HG03342 (cell line): ENCODE measurements around the gene ADH1C.
"Not testable (repeated sequence)": the region's sequence is repeated elsewhere in the genome, so short reads cannot be mapped to it uniquely, and the experiment has no call there.

Experiments
- ATAC-seq: cut with Tn5 transposase; IDR thresholded peaks from one replicate; pipeline ENCODE4 v1.9.1; 2021; ENCODE audit warnings: mild to moderate bottlenecking, moderate library complexity; ENCODE audit not compliant: unreplicated experiment

Gene ADH1C

DNA sequence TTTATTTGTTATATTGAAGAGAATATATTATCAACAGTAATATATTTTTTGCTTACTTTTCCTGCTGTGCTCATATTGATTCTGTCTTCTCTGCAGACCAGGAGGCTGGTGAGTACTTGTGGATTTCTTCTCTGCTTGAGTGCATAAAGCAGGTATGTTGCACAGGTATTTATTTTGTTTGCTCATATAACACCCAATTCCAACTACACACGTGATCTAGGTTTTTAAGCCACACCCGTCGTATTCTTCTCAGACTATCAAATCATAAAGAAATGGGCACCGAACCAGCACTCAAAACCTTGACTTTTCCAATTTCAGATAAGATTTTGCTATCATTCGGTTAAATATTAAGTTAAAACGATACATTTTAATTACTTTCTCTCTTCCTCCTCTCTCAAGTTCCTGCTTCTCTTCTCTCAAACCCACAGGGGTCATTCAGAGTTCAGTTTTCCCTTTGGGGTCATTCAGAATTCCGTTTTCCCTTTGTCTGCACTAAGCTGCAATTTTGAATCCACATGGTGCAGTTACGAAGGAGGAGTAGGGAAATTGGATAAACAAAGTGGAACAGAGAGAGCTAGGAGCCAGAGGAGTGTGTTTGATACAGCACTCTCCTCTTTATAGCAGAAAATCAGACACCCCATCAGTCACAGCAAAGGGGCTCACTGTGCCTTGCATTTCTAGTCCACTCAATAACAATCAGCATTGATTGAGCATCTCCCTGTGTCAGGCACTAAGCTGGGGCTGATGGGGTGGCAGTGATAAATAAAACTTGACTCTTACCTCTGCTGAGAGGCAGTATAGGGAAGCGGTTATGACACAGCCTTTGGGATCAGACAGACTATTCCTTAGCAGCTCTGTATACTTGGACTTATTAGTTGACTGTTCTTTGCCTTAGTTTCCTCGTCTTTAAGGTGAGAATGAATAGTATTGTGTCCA, at the start of gene ADH1C:
Gene ADH1C (minus strand): TSS at position 145 of the 936 bp plus-strand sequence. CDS start 71 bp downstream, at position 74.
- no peak for ATAC-seq

DNA sequence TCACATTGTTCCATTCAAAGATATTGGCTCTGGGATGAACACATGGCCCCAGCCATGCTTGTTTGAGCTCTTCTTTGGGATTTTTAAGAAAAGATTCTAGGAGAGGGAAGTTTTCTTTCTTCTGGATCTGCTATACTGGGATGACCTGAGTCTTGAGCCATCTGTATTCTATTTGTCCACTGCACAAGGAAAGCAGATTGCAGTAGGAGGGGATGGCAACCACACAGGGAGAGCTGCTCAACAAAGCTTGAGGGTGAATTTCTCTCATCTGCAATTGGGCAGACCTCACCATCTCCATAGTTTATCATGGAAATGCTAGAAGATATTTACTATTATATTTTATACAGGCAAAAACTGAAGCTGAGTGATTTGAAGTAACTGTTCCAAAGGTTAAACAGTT, 48.3 kb upstream of the ADH1C start:
- no peak for ATAC-seq

DNA sequence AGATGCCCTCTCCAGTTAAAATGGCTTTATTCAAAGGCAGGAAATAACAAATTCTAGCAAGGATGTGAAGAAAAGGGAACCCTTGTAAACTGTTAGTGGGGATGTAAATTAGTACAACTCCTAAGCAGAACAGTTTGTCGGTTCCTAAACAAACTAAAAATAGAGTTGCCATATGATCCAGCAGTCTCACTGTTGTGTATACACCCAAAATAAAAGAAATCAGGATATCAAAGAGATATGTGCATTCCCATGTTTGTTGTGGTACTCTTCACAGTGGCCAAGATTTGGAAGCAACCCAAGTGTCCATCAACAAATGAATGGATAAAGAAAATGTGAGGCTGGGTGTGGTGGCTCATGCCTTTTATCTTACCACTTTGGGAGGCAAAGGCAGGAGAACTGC, 46.5 kb upstream of the ADH1C start:
- no peak for ATAC-seq

DNA sequence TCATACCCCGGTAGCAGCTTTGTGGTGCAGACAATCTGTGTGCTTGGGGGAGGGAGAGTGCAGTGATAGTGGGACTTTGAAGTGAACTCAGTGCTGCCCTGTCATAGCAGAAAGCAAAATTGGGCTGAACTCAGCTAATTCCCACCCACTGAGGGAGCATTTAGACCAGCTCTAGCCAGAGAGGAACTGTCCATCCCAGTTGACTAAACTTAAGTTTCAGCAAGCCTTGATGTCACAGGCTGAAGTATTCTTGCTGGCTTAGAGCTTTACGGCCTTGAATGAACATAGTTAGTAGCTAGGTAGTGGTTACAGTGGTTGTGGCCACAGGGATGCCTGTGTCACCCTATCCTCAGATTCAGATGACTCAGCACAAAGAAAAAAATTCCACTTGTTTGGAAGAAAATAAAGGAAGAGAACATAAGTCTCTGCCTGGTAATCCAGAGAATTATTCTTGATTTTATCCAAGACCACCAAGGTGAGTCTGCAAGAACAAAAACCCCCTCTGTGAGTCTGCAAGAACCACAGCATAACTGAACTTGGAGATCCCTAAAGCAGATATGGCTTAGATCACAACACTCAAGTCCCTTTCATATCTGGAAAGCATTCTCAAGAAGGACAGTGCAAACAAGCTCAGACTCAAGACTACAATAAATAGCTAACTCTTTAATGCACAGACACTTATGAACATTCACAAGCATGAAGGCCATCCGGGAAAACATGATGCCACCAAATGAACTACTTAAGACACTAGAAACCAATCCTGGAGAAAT, 43.2 kb upstream of the ADH1C start:
- ATAC-seq: no peak

DNA sequence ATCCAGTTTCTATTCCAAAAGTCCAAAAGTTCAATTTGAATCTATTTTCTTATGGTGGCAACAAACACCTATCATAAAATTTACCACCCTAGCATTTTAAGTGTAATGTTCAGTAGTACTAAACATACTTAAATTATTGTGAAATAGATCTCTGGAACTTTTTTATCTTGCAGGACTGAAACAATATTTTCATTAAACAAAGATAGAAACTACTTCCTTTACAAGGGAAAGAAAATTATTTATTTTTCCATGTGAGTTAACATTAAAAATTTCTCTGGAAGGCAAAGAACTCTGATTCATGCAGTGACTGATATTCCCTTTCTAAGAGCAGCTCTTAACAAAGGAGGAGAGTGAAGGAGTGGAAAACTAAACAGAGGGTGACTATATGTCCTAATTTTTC, 42.4 kb upstream of the ADH1C start:
- no peak for ATAC-seq

DNA sequence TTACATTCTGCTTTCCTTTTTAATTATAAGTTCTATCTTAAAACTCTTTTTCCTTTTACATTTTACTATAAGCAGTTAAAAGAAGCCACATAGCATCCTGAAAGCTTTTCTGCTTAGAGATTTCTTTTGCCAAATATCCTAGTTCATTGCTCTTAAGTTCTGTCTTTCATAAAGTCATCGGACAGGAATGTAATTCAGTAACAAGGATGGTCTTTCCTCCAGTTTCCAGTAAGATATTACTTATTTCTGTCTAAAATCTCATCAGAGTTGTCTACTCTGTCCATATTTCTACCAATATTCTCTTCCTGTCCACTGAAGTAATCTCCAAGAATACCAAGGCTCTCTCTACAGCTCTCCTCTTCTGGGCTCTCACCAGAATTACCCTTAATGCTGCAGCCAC, 37.5 kb upstream of the ADH1C start:
- ATAC-seq: no peak

DNA sequence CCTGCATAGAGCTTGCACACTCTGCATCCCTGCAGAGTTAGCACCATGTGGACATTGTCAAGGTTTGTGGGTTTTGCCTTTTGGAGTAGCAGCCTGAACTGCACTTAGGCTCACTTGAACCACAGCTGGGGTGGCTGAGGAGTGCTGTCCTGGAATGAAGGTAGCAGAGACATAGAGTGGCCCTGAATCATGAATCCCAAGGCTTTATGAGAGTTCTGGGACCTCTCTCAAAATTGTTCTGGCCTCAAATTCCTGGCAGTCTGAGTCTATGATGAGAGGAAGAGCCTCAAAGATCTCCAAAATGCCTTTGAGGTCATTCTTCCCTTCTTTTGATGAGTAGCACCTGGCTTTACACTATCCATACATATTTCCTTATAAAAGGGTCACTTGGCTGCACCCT, 37.1 kb upstream of the ADH1C start:
- no peak for ATAC-seq

DNA sequence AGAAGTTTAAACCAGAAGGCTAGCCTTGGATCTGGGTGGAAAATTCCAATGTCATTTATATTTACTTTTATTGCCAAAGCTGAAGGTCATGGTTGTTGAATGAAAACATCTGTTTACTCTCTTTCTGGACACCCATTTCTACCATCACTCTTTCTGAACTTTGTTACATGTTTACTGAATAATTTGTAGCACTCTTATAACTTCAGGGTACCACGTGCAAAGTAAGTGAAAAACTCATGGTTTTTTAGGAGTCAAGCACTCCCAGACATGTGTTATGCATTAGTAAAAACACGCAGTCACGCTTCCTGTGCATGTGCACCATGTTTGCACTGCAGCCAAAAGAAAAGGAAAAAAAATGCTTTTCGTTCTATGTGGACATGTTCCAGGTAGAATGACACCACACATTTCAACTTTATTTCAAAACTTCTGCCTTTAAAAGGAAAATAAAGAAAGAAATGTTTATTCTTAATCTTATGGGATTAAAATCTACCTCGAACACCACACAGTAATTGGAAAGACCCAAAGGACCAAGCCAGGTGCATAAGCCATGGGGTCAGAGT, 31.4 kb upstream of the ADH1C start:
- ATAC-seq: no peak

DNA sequence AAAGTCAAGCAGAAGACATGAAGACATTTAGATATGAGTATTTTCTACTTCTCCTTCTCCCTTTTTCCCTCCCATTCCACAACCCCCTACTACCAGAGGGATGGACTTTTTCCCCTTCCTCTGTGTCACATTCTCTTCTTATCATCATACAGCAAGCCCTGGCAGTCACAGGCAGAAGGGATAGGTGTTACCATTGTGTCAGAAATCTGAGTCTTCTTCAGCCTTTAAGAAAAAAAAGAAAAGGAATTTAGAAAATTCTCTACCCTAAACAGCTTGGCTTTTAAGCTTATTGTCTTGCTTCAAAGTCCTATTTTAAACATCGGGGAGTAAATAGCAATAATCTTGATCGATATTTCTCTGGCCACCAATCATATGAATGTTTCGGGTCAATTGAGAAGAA, 30.9 kb upstream of the ADH1C start:
- no peak for ATAC-seq

DNA sequence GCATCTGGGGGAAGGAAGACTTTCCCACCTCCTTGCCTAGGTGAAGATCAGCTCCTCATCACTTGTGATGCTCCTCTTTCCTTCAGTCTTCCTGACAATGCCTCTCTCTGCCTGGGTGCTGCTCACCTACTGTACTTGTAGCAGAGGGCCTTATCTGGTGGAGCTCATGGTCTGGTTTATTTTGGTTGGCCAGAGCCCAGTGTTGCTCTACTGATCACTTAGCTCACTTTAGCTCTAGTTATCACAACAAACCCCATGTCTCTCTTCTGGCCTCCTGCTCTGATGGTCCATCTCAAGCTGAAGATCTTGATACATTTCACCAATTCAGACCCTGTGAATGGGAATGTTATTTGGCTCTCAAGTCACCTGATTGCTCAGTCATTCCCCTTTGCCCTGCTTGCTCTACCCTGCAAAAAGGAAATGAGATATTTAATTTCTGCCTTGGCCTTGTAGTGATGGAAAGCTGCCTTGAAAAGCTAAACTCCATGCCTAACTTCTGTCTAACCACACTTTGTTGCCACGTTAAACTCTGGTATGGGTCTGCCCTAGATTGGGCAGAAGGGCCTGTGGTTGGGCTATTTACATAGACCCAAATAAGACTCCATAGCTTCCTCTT, 30.3 kb upstream of the ADH1C start:
- no peak for ATAC-seq

DNA sequence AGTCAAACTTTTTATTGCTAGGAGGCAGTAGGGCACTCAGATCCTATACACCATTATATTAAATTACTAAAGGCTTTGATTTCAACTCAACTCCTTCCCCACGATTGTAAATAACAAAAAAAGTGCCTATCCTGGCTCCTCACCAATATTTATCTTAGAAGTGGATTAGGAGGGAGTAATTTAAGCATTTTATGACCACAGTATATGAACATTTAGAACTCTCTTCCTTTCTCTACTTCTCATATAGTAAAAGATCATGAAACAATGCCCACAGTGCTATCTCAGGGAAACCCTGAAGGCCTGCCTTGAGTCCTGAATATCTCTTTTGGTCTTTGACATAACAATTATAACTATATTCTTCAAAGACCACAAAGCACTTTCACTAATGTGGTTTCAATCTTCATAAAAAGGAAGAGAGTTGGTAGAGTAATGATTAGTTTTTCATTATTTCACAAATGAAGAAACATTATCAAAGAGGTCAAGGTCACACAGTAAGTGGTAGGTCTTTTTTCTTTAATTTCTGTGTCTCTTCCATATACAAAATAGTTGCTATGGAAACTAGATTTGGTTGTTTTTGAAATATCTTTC, 29.1 kb upstream of the ADH1C start:
- ATAC-seq: no peak

DNA sequence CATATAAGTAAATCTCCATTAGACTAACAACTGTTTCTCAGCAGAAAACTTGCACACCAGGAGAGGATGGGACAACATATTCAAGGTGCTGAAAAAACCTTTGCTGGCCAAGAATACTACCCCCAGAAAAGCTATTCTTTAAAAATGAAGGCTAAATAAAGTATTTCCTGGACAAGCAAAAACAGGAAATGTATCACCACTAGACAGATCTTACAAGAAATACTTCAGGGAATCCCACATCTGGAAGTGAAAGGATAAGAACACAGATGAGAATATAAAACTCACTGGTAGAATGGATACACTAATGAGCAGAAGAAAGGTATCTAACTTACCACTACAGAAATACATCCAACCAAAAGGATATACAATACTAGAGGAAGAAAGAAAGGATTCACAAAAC, 27.0 kb upstream of the ADH1C start:
- no peak for ATAC-seq

DNA sequence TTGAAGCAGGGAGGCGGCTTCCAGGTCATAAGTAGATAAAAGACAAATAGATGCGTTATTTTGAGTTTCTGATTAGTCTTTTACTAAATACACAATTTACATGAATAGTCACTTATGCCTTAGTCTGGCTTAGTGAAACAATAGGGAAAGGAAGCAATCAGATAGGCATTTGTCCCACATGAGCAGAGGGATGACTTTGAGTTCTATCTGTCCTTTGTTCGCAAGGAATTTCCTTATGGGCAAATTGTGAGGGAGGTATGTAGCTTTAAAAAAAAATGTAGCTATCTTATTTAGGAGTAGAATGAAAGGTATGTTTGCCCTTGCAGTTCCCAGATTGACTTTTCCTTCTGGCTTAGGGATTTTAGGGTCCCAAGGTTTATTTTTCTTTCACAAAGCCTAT, 26.3 kb upstream of the ADH1C start:
- ATAC-seq: no peak

DNA sequence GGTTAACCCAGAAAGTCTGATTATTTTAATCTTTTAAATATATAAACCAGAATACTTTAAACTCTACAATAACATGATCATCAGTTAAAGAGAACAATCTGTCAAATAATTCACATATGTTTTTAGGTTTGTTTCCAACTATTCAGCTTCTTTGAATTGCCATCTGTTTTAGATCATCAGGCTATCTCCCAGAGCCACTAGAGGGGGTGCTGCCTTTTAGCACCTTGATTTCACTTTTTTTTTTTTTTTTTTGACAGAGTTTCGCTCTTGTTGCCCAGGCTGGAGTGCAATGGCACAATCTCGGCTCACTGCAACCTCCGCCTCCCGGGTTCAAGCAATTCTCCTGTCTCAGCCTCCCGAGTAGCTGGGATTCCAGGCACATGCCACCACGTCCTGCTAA, 24.8 kb upstream of the ADH1C start:
- ATAC-seq: not testable (repeated sequence)

DNA sequence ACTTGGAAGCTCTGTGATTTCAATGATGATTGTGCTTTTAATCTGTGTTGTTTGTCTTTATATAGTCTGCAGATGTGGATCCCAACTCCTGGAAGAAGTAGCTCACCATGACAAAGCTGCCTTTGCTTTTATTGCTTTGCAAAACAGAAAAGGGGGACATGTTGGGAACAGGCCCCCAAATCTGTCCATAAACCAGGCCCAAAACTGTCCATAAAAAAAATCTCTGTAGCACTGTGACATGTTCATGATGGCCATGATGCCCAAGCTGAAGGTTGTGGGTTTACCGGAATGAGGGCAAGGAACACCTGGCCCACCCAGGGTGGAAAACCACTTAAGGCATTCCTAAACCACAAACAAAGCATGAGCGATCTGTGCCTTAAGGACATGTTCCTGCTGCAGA, 19.9 kb upstream of the ADH1C start:
- ATAC-seq: not testable (repeated sequence)

DNA sequence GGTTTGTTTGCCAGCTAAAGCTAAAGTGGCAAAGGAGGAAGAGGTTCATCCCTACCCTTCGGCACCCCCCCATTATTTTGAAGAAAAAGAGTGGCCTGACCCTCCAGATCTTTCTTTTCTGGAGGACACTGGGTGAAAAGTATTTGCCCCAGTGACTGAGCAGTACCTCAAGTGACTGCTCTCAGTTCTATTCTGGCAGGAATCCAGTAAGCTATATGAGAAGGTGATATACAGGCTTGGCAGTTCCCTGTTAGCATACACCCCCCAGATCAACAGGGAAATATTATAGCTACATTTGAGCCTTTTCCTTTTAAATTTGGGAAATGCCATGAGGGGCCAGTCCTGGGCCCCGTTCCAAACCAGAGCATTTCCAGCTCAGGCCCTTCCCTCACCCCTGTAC, 15.3 kb upstream of the ADH1C start:
- not testable (repeated sequence) for ATAC-seq

DNA sequence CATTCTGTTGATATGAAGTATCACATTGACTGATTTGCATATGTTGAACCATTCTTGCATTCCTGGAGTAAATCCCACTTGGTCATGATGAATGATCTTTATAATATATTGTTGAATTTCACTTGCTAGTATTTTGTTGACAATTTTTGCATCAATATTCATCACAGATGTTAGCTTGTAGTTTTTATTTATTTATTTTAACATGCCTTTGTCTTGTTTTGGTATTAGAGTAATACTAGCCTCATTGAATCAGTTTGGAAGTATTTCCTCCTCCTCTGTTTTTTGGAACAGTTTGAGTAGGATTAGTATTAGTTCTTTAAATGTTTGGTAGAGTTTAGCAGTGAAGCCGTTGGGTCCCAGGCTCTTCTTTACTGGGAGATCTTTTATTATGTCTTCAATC, 13.9 kb upstream of the ADH1C start:
- no peak for ATAC-seq

DNA sequence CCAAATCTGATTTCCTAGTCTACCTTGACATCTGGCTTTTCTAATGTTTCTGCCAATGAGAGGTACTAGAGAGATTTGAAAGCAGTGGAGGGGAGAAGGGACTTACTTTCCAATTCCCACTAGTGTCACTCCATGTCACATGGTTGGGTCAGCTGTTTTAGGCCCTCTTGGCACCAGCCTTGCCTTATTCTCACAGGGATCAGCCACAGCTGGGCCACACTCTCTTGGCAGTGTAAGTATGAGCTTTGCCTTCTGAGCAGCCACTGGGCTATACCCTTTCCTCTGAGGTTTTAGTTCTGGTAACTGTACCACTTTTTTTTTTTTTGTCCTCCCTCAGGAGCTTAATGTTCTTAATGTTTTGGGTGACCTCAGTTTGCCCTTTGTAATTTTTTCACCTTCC, 10.2 kb upstream of the ADH1C start:
- ATAC-seq: no peak

DNA sequence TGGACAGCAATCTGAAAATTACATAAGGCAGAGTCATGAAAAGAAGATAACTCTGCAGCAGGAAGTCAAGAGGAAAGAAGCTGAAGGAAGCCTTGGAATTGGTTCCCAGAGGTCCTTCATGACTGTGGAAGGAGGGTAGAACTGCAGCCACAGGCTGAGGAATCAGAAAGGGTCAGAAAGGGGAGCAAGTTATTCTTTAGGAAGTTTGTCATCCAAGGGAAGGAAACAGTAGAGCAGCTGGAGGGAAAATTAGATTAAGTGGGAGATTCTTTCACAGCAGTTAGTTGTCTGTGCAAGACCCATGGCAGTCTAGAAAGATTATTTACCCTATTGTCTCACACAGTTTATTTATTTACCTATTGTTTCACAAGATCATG, 9.3 kb upstream of the ADH1C start:
- no peak for ATAC-seq

DNA sequence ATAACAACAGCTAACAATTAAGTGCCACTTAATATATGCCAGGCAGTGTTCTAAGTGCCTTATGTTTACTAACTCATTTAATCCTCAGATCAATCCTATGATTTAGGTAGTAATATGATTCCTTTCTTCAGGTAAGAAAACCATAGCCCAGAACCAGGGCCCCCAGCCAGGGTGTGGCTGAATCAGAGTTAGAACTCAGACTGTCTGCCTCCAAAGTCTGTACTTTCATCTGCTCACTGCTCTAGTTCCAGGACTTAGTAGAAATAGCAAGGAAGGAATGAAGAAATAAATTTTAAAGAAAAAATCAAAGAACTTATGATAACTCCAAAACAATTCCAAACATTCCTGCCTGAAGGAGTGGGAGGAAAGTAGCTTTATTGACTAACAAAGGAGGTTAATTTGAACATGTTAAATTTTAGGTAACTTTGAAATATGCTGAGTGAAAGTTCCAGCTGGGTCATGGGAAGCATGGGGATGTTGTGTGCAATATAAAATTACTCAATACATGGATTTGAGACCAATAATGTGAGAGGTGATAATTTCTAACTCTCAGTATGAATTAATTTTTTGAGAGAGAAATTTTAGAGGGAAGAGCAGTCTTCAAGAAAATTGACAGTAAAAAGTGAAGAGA, 8.8 kb upstream of the ADH1C start:
- no peak for ATAC-seq
